NCI-H446 treated with DMSO at 0.1 percent for 48 hours (cell line): ENCODE data around the gene NTNG2.

ENCODE experiments used
- DNase-seq: peaks from one replicate; lab custom pipeline; 2025; lab: John Stamatoyannopoulos, UW

Gene NTNG2

GRCh38 chr9:132147331-132147730 lies 14.5 kb upstream of the NTNG2 start:
- DNase-seq = no peak

DNA sequence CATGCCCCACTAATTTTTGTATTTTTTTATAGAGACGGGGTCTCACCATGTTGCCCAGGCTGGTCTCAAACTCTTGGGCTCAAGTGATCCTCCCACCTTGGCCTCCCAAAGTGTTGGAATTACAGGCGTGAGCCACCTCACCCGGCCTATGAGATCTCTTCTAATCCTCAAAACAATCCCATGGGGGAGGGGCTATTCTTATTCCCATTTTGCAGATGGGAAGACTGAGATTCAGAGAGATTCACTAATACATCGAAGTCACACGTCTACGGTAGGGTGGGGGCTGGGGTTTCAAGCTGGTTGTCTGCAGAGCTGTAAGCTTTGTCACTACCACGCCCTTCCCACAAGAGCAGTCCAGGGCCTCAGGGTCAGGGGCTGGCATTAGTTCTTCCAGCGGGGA lies 14.0 kb upstream of the NTNG2 start:
- DNase-seq = no peak

- DNase-seq = no peak
Observed at GRCh38 chr9:132150256-132150655, 11.6 kb upstream of the NTNG2 start.

- DNase-seq = no peak
Observed at GRCh38 chr9:132151118-132151517, 10.7 kb upstream of the NTNG2 start.

DNA sequence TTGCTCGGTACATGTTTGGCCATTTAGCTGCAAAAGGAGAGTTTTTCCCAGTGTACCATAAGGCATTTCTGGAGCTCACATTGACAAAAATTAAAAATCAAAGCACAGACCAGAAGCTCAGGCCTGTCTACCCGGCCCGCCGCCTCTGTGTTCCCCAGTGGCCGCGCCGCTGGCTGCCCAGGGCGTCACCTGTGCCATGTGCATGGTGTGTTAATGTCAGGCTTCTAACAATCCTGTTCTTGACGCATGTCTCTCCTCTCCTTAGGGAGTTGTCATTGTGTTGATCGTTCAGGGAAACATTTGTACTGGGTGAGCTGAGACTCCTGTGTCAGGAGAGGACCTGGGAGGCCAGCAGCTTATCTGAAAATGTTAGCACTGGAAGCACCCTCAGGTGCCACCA lies 9.6 kb upstream of the NTNG2 start:
- no peak for DNase-seq

DNA sequence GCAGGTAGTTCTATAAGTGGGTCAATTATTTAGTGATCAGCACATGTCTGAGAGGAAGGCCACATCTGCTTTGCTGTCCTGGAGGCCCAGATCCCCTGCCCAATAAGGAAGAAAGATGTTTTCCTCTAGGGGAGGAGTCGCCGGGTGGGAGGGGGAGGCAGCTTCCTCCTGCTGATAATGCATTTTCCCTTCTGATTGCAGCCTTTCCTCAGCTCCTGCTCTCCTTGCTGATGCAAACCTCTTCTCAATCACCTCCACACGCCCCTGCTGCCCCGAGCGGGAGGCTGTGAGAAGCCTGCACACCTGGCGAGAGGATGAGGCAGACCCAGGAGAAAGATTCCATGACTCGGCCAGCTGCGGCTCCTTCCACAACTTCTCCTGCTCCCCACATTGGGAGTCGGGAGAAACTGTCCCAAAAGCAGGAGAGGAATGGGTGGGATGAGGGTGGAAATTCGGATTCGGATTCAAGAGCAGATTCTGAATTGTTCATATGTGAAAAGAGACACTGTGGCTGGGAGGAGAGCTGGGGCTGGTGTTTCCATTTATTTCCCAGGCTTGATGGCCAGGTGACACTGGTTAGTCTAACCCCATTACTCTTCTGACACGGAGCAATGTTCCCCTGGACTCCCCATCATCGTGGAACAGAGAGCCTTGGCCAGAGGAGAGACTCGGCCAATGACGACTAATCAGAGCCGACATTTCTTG lies 6.8 kb upstream of the NTNG2 start:
- no peak for DNase-seq

DNA sequence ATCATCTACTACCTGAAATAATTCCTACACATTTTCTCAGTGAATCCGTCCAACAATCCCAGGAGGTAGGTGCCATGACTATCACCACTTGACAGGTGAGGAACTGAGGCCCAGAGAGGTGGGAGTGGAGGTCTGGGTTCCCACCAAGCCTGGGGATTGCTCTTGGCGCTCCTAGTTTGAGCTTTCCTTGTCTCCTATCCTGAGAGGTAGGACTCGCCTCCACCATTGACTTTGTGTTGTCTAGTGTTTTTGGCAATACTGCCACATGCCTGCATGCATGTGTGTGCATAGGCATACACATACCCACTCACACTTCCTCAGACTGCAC lies 6.3 kb upstream of the NTNG2 start:
- no peak for DNase-seq

GRCh38 chr9:132156262-132156661 lies 5.6 kb upstream of the NTNG2 start:
- DNase-seq = no peak

DNA sequence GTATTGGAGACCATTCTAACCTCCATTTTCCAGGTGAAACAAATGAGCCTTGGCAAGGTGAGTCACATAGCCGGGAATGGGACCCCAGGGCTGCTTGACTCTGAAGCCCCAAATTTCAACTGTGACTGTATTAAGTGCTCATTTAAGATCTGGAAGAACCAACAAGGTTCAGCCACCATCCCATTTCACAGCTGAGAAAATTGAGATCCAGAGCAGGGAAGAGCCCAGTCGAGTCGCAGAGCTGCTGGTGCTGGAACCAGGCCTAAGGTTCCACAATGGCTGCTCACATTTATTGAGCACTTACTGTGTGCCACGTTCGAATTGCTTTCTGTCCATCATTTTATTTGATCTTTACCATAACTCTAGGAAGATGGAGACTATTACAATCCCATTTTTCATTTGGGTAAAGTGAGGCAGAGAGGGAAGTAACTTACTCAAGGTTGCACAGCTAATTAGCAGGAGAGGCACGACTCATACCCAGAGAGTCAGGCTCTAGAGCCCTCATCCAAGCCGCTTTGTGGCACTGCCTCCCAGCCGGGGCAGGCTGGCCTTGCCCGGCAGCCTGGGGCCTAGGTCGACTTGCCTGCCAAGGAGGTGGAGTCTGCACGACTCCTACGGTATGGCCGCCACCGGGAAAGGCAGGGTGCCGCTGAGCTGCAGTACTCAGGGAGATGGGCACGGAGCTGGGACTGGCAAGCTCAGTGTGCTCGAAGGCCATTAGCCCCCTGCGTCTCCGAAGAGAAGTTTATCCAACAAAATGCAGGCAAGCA lies 4.3 kb upstream of the NTNG2 start:
- DNase-seq = no peak

GRCh38 chr9:132160802-132161742 lies 786 bp upstream of the NTNG2 start:
- DNase-seq = no peak

- no peak for DNase-seq
Observed at GRCh38 chr9:132162764-132163456, 1.1 kb downstream of the NTNG2 start.

- no peak for DNase-seq
Observed at GRCh38 chr9:132163457-132163875, 1.6 kb downstream of the NTNG2 start.

GRCh38 chr9:132163876-132164603 lies 2.2 kb downstream of the NTNG2 start:
- DNase-seq = no peak

DNA sequence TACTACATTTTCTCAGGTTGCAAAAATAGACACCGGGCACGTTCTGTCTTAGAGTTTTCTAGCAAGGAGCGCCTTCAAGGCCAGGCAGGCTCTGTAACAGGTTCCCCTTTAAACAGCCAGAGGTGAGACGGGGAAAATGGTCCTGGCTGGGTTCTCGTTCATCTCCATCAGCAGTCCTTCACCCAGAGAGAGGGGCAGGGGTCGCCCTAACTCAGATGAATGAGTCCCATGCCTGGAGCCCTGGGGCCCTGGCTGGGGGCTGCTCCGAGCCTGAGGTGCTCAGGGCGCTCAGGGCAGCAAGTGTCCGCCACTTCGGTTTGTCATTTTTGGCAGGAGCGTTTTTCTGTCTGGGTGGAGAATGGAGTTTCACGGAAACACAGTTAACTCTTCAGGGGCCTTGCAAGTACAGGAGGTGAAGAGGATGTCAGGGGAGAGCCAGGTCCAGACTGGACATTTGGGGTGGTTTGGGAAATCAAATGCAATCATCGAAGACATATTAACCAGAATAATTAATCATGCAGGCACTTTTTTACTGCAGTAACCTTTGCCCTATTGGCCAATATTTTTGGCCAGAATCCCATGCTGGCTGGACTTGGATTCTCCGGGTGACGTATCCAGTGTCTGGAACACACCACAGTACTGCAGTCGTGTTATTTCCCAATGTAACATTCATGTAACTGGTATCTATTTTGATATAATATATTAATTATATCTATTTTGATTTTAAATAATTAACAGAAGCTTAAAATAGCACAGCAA lies 2.9 kb downstream of the NTNG2 start:
- DNase-seq = no peak

GRCh38 chr9:132166599-132166998 lies 4.7 kb downstream of the NTNG2 start:
- no peak for DNase-seq

DNA sequence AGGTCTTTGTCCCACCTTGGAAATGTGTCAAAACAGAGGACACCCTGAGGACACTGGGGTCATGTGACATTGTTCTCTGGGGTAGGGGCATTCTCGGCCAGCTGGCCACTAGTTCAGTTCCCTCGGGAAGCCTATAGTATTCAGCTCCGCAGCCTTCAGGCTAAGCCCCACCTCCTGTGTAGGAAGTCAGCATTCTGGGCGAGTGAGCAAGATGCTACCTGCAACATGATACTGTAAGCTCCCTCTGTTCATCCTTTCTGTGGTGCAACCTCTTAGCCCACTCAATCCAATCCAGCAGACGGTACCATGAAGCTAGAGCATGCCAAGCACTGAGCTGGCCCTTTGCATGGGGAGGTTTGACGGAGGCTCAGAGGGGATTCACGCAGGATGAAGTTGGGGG lies 5.3 kb downstream of the NTNG2 start:
- no peak for DNase-seq

DNA sequence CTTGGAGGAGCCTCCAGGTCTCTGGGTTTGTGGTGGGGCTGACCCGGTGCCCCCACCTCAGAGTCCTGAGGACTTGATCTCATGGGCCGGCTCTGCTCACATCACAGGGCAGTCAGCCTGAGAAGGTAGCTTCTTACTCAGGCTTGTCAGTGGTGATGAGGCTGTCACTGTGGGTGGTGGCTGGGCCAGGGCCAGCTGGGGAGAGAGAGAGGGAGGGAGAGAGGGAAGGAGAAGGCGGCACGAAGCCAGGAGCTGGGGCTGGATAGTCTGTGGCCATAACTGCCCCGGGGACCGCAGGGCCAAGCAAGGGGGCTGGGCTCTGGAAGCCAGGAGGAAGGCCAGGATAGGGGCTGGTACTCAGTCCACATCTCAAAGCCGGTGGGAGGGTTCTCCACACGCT lies 6.5 kb downstream of the NTNG2 start:
- no peak for DNase-seq

GRCh38 chr9:132168851-132169250 lies 7.0 kb downstream of the NTNG2 start:
- DNase-seq = no peak

- no peak for DNase-seq
Observed at GRCh38 chr9:132169672-132170392, 8.0 kb downstream of the NTNG2 start.

GRCh38 chr9:132171702-132172101 lies 9.8 kb downstream of the NTNG2 start:
- no peak for DNase-seq
